GM21381 (cell line): ENCODE measurements around the gene TSPAN1.

Experiments used
- ATAC-seq: cut with Tn5 transposase; IDR thresholded peaks from one replicate; pipeline ENCODE4 v1.9.1; 2021; ENCODE audit warnings: mild to moderate bottlenecking, moderate library complexity; ENCODE audit not compliant: unreplicated experiment

The TSPAN1 gene

GRCh38 chr1:46159516-46159915, 15.4 kb upstream of the TSPAN1 start:
- ATAC-seq: no peak

- no peak for ATAC-seq
Measured at GRCh38 chr1:46160212-46160611, 14.7 kb upstream of the TSPAN1 start.

GRCh38 chr1:46166521-46167462, 8.1 kb upstream of the TSPAN1 start:
- ATAC-seq: no peak

GRCh38 chr1:46168477-46168876, 6.4 kb upstream of the TSPAN1 start:
- no peak for ATAC-seq

GRCh38 chr1:46169811-46170454, 5.0 kb upstream of the TSPAN1 start:
- no peak for ATAC-seq

GRCh38 chr1:46171351-46171750, 3.5 kb upstream of the TSPAN1 start:
- no peak for ATAC-seq

- ATAC-seq: no peak
Measured at GRCh38 chr1:46171871-46172270, 3.0 kb upstream of the TSPAN1 start.

- ATAC-seq: no peak
Measured at GRCh38 chr1:46172321-46172720, 2.6 kb upstream of the TSPAN1 start.

- no peak for ATAC-seq
Measured at GRCh38 chr1:46173361-46173856, 1.5 kb upstream of the TSPAN1 start.

DNA sequence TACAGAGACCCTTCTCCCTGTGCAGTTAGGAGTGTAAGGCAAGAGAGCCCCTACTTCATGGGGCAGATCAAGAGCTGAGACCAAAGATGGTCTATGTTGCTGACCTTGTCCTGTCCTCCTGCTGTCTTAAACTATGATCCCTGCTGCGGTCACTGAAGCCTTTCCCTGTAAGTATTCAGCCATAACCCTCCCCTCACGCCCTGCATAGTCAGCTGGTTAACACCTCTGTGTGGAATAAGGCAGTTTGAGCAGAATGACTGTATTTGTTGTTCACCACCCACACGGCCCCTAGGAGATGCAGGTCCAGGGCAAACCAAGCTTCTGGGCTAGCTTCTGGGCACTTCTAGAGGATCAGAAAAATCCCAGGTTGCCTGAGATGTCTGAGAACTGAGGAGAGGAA, 356 bp downstream of the TSPAN1 start:
- ATAC-seq: no peak

GRCh38 chr1:46176211-46176865, 1.5 kb downstream of the TSPAN1 start, which contains the start of gene P3R3URF:
P3R3URF (minus strand) TSS chr1:46176488; CDS start chr1:46176471, 17 bp downstream.
- no peak for ATAC-seq

GRCh38 chr1:46179138-46180081, 4.5 kb downstream of the TSPAN1 start:
- ATAC-seq: no peak

GRCh38 chr1:46180082-46180616, 5.3 kb downstream of the TSPAN1 start:
- ATAC-seq: no peak

- ATAC-seq: no peak
Measured at GRCh38 chr1:46181343-46182260, 6.7 kb downstream of the TSPAN1 start.

- ATAC-seq: no peak
Measured at GRCh38 chr1:46183079-46183847, 8.4 kb downstream of the TSPAN1 start.

DNA sequence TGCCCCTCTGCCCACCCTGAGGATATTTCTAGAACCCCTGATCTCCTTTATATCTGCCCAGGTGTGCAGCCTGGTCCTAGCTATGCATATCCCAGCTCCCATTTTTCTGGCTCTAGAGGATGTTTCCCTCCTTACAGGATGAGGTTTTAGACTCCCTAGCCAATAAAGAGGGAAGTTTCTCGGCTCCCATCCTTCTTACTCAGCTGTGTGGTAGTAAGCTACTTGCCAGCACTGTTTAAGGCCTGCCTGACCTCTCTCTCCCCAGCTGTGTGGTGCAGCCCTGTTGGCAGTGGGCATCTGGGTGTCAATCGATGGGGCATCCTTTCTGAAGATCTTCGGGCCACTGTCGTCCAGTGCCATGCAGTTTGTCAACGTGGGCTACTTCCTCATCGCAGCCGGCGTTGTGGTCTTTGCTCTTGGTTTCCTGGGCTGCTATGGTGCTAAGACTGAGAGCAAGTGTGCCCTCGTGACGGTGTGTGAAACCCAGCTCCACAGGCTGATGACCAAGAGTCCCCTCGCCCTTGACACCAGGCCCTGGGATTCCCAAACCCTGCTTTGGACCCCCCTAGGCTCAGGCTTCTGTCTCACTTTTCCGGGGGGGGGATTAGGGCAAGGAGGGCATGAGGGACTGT, 9.2 kb downstream of the TSPAN1 start:
- no peak for ATAC-seq

DNA sequence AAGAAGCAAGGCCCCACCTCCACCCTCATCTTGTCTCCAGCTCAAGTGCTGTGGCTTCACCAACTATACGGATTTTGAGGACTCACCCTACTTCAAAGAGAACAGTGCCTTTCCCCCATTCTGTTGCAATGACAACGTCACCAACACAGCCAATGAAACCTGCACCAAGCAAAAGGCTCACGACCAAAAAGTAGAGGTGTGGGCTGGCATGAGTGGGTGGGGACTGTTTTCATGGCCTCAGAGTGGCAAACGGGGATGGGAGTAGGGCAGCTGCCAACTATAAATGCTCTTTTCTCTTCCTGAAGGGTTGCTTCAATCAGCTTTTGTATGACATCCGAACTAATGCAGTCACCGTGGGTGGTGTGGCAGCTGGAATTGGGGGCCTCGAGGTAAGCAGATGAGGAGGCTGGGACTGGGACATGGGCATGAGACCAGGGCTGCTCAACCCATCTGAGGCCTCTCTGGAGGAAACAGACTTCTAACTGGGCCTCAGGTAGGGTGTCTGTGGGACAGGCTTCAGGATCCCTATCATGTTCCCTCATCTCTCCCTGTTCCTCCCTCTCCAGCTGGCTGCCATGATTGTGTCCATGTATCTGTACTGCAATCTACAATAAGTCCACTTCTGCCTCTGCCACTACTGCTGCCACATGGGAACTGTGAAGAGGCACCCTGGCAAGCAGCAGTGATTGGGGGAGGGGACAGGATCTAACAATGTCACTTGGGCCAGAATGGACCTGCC, 10.2 kb downstream of the TSPAN1 start:
- ATAC-seq: no peak
